ENCODE data around the gene AMPD2. TPM values are rescaled to one million over a fixed set of nuclear protein-coding genes. Genes with fewer than 3 reads are reported as not detected.

Gene AMPD2
- total and polyA plus RNA-seq, 9 of the 15 experiments (the other 6 are each of a cell fraction or from before 2014, with no cell fraction given) = 2.0 to 77.7 (median 28.2) TPM

DNA sequence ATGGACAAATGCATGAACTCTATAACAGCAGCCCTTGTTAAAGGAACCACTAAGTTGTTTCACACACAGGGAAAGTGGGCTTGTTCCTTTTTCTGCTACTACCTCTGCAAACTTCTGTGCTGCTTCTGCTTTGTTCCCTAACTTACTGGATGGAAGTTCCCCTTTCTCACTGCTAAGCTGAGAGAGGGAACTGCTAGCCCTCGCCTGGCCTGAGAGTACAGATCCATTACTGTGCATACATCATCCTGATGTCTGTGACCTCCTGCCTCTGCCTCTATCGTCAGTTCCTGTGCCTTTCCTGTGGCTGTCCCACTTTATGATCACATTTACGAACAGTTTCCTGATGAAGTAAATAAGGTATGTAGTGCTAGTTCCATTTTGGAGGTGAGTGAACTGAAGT is 3.8 kb upstream of the AMPD2 start (continued):
- TF ChIP-seq, protein P1, sequence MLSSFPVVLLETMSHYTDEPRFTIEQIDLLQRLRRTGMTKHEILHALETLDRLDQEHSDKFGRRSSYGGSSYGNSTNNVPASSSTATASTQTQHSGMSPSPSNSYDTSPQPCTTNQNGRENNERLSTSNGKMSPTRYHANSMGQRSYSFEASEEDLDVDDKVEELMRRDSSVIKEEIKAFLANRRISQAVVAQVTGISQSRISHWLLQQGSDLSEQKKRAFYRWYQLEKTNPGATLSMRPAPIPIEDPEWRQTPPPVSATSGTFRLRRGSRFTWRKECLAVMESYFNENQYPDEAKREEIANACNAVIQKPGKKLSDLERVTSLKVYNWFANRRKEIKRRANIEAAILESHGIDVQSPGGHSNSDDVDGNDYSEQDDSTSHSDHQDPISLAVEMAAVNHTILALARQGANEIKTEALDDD (IDR thresholded peaks at IDR 0.05) = 0 out of 2 replicates have a peak, but pooled peaks have one; percentile 31
- TF ChIP-seq EGR1 (conservative IDR thresholded peaks at IDR 0.05) (no peak), CREB1 (IDR thresholded peaks at IDR 0.05) (peak; percentile 31; the same call in 1 of the 2 replicates), CREB1 (CRISPR knock-in tag; IDR thresholded peaks at IDR 0.05) (no peak), BRCA1 (IDR thresholded peaks at IDR 0.05) (no peak), BRCA1 (CRISPR knock-in tag; IDR thresholded peaks at IDR 0.05) (no peak), ZNF354B (CRISPR knock-in tag; IDR thresholded peaks at IDR 0.05) (no peak), CHD4 (IDR thresholded peaks at IDR 0.05; ENCODE audit: insufficient read depth, insufficient replicate concordance, low read depth, low read length, poor library complexity, severe bottlenecking) (no peak), SPI1 (IDR thresholded peaks at IDR 0.05; ENCODE audit: borderline replicate concordance, low read depth, low read length) (peak; percentile 78; the same call in 1 of the 2 replicates), ZNF232 (CRISPR knock-in tag; IDR thresholded peaks at IDR 0.05) (no peak), ZNF79 (CRISPR knock-in tag; IDR thresholded peaks at IDR 0.05; ENCODE audit: low read depth) (no peak)
- TF ChIP-seq, protein P2, sequence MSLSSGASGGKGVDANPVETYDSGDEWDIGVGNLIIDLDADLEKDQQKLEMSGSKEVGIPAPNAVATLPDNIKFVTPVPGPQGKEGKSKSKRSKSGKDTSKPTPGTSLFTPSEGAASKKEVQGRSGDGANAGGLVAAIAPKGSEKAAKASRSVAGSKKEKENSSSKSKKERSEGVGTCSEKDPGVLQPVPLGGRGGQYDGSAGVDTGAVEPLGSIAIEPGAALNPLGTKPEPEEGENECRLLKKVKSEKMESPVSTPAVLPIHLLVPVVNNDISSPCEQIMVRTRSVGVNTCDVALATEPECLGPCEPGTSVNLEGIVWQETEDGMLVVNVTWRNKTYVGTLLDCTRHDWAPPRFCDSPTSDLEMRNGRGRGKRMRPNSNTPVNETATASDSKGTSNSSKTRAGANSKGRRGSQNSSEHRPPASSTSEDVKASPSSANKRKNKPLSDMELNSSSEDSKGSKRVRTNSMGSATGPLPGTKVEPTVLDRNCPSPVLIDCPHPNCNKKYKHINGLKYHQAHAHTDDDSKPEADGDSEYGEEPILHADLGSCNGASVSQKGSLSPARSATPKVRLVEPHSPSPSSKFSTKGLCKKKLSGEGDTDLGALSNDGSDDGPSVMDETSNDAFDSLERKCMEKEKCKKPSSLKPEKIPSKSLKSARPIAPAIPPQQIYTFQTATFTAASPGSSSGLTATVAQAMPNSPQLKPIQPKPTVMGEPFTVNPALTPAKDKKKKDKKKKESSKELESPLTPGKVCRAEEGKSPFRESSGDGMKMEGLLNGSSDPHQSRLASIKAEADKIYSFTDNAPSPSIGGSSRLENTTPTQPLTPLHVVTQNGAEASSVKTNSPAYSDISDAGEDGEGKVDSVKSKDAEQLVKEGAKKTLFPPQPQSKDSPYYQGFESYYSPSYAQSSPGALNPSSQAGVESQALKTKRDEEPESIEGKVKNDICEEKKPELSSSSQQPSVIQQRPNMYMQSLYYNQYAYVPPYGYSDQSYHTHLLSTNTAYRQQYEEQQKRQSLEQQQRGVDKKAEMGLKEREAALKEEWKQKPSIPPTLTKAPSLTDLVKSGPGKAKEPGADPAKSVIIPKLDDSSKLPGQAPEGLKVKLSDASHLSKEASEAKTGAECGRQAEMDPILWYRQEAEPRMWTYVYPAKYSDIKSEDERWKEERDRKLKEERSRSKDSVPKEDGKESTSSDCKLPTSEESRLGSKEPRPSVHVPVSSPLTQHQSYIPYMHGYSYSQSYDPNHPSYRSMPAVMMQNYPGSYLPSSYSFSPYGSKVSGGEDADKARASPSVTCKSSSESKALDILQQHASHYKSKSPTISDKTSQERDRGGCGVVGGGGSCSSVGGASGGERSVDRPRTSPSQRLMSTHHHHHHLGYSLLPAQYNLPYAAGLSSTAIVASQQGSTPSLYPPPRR (CRISPR knock-in tag; IDR thresholded peaks at IDR 0.05; ENCODE audit: borderline replicate concordance) = no peak
- TF ChIP-seq, protein P3, sequence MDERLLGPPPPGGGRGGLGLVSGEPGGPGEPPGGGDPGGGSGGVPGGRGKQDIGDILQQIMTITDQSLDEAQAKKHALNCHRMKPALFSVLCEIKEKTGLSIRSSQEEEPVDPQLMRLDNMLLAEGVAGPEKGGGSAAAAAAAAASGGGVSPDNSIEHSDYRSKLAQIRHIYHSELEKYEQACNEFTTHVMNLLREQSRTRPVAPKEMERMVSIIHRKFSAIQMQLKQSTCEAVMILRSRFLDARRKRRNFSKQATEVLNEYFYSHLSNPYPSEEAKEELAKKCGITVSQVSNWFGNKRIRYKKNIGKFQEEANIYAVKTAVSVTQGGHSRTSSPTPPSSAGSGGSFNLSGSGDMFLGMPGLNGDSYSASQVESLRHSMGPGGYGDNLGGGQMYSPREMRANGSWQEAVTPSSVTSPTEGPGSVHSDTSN (CRISPR knock-in tag; IDR thresholded peaks at IDR 0.05; ENCODE audit: low read depth) = no peak
- TF ChIP-seq, protein P3 (tag; conservative IDR thresholded peaks at IDR 0.05; ENCODE audit: low read depth) = peak; percentile 64
